ENCODE results near the gene MST1R.

Gene MST1R

DNA sequence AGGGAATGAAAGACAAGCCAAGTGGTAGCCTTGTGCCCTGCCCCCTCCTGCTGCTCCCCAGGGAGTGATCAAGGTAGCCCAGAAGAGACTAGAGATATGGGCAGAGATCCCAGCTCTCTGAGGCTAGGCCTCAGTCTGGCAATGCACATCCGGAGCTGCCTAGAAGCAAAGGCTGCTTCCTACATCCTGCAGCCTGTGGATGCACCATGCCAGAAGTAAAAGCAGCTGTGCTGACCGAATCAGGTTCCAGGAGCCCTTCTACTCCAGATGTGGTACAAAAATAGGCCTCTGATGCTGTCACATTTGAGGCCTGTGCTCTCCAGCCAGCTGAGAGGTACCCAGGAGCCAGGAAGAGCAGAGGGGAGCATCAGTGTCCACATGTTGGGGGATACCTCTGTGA, 63.3 kb downstream of the MST1R start:
- Histone ChIP-seq H3K36me3 (ENCODE audit: low read depth) (peaks cover 34% of the 10 kb centered on the region), H3K27ac (ENCODE audit: poor library complexity, severe bottlenecking) (no peak overlapping the region), H3K9me3 (ENCODE audit: severe bottlenecking) (no peaks in the 10 kb centered on the region), H3K4me1 (ENCODE audit: insufficient read depth, poor library complexity, severe bottlenecking) (no peaks in the 10 kb centered on the region), H3K27me3 (ENCODE audit: insufficient read depth, poor library complexity, severe bottlenecking) (no peaks in the 10 kb centered on the region), H3K4me3 (ENCODE audit: severe bottlenecking) (no peak overlapping the region)
- no peak for DNase-seq (ENCODE audit: low spot score)
- TF ChIP-seq, protein P1, sequence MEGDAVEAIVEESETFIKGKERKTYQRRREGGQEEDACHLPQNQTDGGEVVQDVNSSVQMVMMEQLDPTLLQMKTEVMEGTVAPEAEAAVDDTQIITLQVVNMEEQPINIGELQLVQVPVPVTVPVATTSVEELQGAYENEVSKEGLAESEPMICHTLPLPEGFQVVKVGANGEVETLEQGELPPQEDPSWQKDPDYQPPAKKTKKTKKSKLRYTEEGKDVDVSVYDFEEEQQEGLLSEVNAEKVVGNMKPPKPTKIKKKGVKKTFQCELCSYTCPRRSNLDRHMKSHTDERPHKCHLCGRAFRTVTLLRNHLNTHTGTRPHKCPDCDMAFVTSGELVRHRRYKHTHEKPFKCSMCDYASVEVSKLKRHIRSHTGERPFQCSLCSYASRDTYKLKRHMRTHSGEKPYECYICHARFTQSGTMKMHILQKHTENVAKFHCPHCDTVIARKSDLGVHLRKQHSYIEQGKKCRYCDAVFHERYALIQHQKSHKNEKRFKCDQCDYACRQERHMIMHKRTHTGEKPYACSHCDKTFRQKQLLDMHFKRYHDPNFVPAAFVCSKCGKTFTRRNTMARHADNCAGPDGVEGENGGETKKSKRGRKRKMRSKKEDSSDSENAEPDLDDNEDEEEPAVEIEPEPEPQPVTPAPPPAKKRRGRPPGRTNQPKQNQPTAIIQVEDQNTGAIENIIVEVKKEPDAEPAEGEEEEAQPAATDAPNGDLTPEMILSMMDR (IDR thresholded peaks at IDR 0.05; ENCODE audit: poor library complexity, severe bottlenecking) = no peak
- ATAC-seq (ENCODE audit: low read depth) = no peak

DNA sequence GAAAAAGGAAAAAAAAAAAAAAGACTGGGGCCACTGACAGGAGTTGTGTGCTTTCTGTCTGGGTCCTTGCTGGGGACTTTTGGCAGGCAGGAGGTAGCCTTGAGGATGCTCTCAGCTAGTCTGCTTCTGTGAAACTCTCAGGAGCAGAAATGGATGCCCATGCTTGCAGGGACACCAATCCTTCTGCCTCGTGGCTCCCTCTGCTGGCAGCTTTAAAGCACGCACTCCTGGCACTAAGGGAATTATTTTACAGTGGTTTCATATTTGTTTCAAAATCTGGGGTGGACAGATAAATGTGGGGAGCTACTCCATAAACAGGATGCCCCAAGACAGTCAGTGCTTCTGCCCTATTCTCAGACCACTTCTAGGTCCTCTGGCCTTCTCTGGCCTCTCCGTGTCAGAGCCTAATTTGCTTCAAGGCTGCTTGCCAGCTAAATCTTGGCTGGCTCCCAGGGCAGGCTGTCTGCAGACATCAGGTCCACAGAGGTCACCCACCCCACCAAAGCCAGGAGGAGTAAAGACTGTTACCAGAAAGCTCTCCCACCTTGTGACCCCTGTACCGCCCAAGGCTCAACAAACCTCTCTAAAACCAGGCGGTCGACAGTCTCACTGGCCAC, 64.4 kb downstream of the MST1R start:
- ATAC-seq (ENCODE audit: low read depth) (peak; percentile 75), DNase-seq (ENCODE audit: low spot score) (no peak)
- H3K4me1 ChIP-seq (ENCODE audit: insufficient read depth, poor library complexity, severe bottlenecking) = no peaks in the 10 kb centered on the region
- no peaks in the 10 kb centered on the region for H3K27me3 ChIP-seq (ENCODE audit: insufficient read depth, poor library complexity, severe bottlenecking)
- no peaks in the 10 kb centered on the region for H3K9me3 ChIP-seq (ENCODE audit: severe bottlenecking)
- TF ChIP-seq, protein P1 (IDR thresholded peaks at IDR 0.05; ENCODE audit: poor library complexity, severe bottlenecking) = peak; percentile 86
- no peak overlapping the region for H3K4me3 ChIP-seq (ENCODE audit: severe bottlenecking)
- peaks cover 41% of the 10 kb centered on the region for H3K36me3 ChIP-seq (ENCODE audit: low read depth)
- no peak overlapping the region for H3K27ac ChIP-seq (ENCODE audit: poor library complexity, severe bottlenecking)

Data from RWPE2 (cell line).